ENCODE results near the gene UCP3.

Gene UCP3

GRCh38 chr11:74033046-74033445, 24.2 kb upstream of the UCP3 start:
- Histone ChIP-seq H3K36me3 (ENCODE audit: low read length) (0 out of 2 replicates have a peak, but pooled peaks cover 2% of the 10 kb centered on the region), H3K27me3 (ENCODE audit: low read length) (no peaks in the 10 kb centered on the region), H3F3A (ENCODE audit: insufficient read depth) (no peaks in the 10 kb centered on the region), H4K20me1 (ENCODE audit: low read depth, low read length) (no peaks in the 10 kb centered on the region), H3K9ac (ENCODE audit: low read length) (no peak overlapping the region), H3K4me3 (ENCODE audit: insufficient read depth, low read length, poor library complexity, severe bottlenecking) (no peak overlapping the region), H3K9me2 (replicated peaks; ENCODE audit: insufficient read depth, low read length) (no peaks in the 10 kb centered on the region), H2AFZ (ENCODE audit: low read depth, low read length, severe bottlenecking) (no peak overlapping the region), H3K4me2 (ENCODE audit: low read depth, low read length, poor library complexity, severe bottlenecking) (no peak overlapping the region), H3K27ac (ENCODE audit: low read depth, low read length) (no peak overlapping the region), H3K9me3 (ENCODE audit: insufficient read depth, low read length) (no peaks in the 10 kb centered on the region), H3K79me2 (ENCODE audit: insufficient read depth, low read length) (no peaks in the 10 kb centered on the region)
- TF ChIP-seq EZH2phosphoT487 (conservative IDR thresholded peaks at IDR 0.05; ENCODE audit: low read length), result no peak
- TF ChIP-seq, protein P1, sequence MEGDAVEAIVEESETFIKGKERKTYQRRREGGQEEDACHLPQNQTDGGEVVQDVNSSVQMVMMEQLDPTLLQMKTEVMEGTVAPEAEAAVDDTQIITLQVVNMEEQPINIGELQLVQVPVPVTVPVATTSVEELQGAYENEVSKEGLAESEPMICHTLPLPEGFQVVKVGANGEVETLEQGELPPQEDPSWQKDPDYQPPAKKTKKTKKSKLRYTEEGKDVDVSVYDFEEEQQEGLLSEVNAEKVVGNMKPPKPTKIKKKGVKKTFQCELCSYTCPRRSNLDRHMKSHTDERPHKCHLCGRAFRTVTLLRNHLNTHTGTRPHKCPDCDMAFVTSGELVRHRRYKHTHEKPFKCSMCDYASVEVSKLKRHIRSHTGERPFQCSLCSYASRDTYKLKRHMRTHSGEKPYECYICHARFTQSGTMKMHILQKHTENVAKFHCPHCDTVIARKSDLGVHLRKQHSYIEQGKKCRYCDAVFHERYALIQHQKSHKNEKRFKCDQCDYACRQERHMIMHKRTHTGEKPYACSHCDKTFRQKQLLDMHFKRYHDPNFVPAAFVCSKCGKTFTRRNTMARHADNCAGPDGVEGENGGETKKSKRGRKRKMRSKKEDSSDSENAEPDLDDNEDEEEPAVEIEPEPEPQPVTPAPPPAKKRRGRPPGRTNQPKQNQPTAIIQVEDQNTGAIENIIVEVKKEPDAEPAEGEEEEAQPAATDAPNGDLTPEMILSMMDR (IDR thresholded peaks at IDR 0.05; ENCODE audit: insufficient read depth, low read length, poor library complexity, severe bottlenecking), result no peak

DNA sequence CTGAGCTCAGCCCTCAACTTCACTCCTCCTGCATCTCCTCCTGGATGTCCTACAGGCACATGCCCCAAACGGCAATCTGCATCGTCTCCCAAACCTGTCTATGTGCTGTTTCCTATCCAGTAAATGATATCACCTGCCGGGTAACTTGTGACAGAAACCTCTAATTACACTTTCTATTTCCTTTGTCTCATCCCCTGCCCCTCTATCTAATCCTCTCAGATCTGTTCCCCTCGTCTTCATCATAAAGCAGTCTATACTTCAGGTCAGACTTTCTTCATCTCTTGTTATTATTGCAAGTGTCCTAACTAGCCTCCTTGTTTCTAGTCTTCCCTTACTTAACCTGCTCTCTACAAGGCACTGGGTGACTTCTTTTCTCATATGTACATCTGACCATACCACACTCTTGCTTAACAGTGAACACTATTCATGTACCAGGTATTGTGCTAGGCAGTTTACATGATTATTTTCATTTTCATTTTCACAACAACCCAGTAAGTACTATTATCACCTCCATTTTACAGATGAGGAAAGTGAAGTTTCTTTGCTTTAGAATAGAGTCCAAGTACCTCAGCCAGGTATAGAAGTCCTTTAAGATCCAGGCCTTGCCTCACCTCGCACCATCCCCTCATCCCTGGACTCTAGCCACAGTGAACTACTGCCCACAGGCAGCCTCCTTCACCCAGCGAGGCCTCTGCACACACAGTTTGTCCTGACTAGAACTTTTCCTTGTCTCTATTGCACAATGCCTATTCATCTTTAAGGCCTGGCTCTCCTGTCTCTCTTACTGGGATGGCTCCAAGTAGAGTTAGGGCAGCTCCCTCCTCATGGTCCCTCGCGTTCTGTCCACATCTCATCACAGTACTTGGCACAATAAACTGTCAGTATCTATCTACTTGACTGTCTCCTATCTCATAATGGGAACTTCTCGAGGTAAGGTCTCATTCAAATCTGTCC, 22.1 kb upstream of the UCP3 start:
- no peak overlapping the region for H2AFZ ChIP-seq (ENCODE audit: low read depth, low read length, severe bottlenecking)

GRCh38 chr11:74025467-74026166, 16.7 kb upstream of the UCP3 start:
- H3K27me3 ChIP-seq (ENCODE audit: low read length), result no peaks in the 10 kb centered on the region
- no peak for TF ChIP-seq EZH2phosphoT487 (conservative IDR thresholded peaks at IDR 0.05; ENCODE audit: low read length)
- TF ChIP-seq, protein P1 (IDR thresholded peaks at IDR 0.05; ENCODE audit: insufficient read depth, low read length, poor library complexity, severe bottlenecking), result no peak
- no peaks in the 10 kb centered on the region for H4K20me1 ChIP-seq (ENCODE audit: low read depth, low read length)
- no peaks in the 10 kb centered on the region for H3K9me2 ChIP-seq (replicated peaks; ENCODE audit: insufficient read depth, low read length)
- H3K27ac ChIP-seq (ENCODE audit: low read depth, low read length), result no peak overlapping the region
- H3K4me2 ChIP-seq (ENCODE audit: low read depth, low read length, poor library complexity, severe bottlenecking), result no peak overlapping the region
- H2AFZ ChIP-seq (ENCODE audit: low read depth, low read length, severe bottlenecking), result no peak overlapping the region
- no peaks in the 10 kb centered on the region for H3K36me3 ChIP-seq (ENCODE audit: low read length)
- no peak overlapping the region for H3K4me3 ChIP-seq (ENCODE audit: insufficient read depth, low read length, poor library complexity, severe bottlenecking)
- no peak overlapping the region for H3K9ac ChIP-seq (ENCODE audit: low read length)
- H3K9me3 ChIP-seq (ENCODE audit: insufficient read depth, low read length), result no peaks in the 10 kb centered on the region
- no peaks in the 10 kb centered on the region for H3F3A ChIP-seq (ENCODE audit: insufficient read depth)
- H3K79me2 ChIP-seq (ENCODE audit: insufficient read depth, low read length), result no peaks in the 10 kb centered on the region

More for the DNA sequence above, 22.1 kb upstream of the UCP3 start:
- Histone ChIP-seq H3K9ac (ENCODE audit: low read length) (no peak overlapping the region), H3K27me3 (ENCODE audit: low read length) (no peaks in the 10 kb centered on the region), H3F3A (ENCODE audit: insufficient read depth) (no peaks in the 10 kb centered on the region), H3K36me3 (ENCODE audit: low read length) (0 out of 2 replicates have a peak, but pooled peaks cover 2% of the 10 kb centered on the region), H3K9me3 (ENCODE audit: insufficient read depth, low read length) (no peaks in the 10 kb centered on the region), H3K4me3 (ENCODE audit: insufficient read depth, low read length, poor library complexity, severe bottlenecking) (no peak overlapping the region), H3K79me2 (ENCODE audit: insufficient read depth, low read length) (no peaks in the 10 kb centered on the region), H3K9me2 (replicated peaks; ENCODE audit: insufficient read depth, low read length) (no peaks in the 10 kb centered on the region), H3K27ac (ENCODE audit: low read depth, low read length) (no peak overlapping the region), H3K4me2 (ENCODE audit: low read depth, low read length, poor library complexity, severe bottlenecking) (no peak overlapping the region), H4K20me1 (ENCODE audit: low read depth, low read length) (no peaks in the 10 kb centered on the region)
- TF ChIP-seq EZH2phosphoT487 (conservative IDR thresholded peaks at IDR 0.05; ENCODE audit: low read length), result no peak
- TF ChIP-seq, protein P1 (IDR thresholded peaks at IDR 0.05; ENCODE audit: insufficient read depth, low read length, poor library complexity, severe bottlenecking), result no peak

Measured in SU-DHL-6 (cell line).